GM21723 (cell line): Measurements from ENCODE around the gene HACL1.

ENCODE experiments used
- ATAC-seq: cut with Tn5 transposase; IDR thresholded peaks from one replicate; pipeline ENCODE4 v1.9.1; 2021; ENCODE audit warnings: mild to moderate bottlenecking, moderate library complexity; ENCODE audit not compliant: unreplicated experiment

The HACL1 gene

DNA sequence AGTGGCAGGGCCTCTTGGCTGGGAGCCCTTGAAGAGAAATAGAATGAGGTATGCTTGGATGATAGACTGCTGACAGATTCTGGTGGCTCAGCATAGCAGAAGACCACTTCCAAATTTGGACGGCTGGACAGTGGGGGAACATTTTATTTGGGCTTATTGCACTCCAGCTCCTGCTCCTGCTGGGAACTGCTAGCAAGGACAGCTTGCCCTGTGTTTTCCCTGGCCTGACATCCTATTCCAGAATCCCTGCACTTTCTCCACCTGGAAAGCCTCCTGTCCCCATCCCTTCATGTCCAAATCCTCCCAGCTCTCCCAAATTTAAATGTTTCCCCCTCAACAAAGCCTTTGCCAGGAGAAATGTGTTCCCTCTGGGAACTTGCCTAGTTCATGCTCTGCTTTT lies 70.0 kb downstream of the HACL1 start:
- no peak for ATAC-seq

DNA sequence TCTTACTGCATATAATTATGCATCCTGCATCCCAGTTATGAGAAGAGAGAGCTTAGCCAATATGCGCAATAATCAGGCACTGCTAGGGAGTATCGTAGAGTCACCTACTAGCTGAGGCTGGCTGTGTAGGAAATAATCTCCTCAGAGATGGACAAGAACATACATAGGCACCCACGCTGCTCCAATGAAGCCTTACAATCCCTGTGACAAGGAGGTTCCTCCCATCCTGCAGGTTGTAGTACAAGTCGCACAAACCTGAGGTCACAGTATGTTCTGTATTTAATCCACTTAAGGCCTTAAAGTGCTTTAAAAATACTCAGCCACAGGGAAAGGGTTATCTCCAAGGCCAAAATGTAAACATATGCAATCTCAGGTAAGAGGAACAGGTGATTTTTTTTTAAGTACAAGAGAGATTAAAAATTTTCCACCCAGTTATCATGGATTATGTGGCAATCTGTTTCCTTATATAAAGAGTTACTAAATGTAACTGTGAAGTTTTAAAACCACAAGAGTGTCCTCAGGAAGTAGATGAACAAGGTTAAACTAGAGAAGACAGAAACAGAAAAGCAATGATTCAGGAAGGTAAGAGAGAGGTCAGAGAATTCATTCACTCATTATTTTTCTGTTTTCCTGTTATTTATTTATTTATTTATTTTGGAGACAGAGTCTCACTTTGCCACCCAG lies 72.4 kb downstream of the HACL1 start:
- no peak for ATAC-seq

DNA sequence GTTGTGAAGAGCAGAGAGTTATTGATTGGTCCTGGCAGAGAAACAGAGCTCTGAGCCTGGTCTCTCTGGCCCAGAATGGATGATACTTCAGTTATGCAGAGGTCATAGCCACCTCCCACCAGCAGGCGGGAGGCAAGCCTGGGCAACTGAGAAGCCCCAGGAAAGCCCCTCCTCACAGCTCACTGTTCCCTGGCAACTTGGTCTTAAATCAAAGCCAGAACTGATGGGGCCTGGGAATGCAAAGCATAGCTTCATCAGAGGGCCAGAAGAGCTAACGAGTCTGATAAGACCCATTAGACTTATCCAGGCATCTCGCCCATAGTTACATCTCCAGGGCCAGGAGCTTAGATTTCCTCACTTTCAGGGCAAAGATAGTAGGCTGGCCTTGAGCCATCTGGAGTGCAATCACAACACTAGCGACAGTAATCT lies 74.3 kb downstream of the HACL1 start:
- no peak for ATAC-seq

DNA sequence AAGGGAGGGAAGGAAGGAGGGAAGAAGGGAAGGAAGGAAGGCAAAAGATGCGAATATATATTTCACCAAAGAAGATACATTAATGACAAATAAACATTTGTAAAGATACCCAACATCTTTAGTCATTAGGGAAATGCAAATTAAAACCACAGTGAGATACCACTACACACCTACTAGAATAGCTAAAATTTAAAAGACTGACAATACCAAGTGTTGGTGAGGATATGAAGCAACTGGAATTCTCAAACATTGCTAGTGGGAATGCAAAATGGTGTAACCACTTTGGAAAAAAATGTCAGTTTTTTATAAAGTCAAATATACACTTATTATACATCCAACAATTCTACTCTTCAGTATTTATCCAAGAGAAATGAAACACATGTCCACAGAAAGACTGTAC lies 75.6 kb downstream of the HACL1 start:
- ATAC-seq: no peak

DNA sequence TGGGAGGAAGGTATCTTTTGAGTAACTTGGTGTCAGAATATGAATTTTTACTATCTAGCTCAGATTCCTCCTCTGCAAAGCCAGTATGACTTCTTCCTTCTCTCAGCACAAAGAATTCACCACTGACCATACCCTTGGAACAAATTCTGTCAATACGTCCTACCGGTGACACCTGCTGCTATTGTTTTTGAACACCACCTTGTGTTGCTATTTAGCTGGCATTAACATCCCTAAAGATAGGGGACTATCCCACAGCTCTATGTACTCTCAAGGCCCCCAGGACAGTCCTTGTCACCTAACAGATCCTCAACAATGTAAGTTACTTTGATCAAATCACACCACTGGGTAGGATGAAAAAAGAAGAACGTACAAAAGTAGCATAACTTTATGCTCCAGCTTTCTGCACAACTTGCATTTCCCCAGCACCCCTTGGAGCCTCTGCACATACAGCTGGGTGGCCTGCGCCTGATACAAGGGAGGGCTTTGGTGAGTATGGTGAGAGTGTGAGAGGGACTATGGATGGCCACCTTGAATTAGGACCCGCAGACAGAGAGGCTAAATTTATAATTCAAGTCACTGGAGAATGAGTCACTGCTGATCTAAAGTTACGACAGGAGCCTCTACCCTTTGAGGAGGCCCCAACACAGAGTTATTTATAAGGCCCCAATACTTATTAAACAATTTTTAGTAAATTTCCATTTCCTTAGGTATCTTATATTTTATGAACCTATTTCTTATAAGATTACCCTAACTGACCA lies 77.5 kb downstream of the HACL1 start:
- no peak for ATAC-seq

DNA sequence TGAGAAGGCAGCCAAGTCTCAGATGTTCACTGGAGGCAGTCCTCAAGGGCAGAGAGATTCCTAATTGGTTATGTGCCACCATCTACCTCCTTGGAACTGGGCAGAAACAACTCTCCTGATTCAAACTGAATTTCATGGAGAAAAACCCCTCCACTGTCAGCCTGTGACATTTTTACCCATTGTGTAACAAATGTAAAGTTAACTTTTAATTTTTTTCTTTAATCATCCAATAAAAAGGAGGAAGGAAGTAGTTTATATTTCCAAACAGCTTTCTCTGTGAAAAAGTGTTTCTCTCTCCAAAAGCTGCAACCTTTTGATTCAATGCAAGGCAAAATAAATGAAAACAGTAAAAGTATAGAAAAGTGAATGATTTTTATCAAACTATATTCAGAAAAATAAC lies 79.4 kb downstream of the HACL1 start:
- no peak for ATAC-seq

DNA sequence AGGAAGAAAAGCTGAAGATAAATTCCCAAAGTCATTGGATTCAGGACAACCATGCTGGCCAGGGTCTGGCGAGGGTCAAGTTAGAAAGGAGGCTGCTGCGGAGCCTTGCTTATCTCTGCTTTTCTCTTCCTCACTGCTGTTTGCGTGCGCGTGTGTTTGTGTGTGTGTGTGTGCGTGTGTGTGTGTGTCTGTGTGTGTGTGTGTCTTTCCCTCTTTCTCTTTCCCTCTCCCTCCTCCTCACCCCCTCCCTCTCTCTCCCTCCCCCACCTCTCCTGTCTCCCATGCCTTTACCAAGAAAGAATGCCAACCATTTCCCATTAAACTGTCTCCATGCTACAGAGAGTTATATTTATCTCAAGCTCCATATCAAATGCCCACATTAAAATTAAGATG lies 79.8 kb downstream of the HACL1 start, which contains the start of gene COLQ:
Gene COLQ (minus strand): TSS at position 134 of the 393 bp plus-strand sequence. CDS start 81 bp downstream, at position 53.
- no peak for ATAC-seq

DNA sequence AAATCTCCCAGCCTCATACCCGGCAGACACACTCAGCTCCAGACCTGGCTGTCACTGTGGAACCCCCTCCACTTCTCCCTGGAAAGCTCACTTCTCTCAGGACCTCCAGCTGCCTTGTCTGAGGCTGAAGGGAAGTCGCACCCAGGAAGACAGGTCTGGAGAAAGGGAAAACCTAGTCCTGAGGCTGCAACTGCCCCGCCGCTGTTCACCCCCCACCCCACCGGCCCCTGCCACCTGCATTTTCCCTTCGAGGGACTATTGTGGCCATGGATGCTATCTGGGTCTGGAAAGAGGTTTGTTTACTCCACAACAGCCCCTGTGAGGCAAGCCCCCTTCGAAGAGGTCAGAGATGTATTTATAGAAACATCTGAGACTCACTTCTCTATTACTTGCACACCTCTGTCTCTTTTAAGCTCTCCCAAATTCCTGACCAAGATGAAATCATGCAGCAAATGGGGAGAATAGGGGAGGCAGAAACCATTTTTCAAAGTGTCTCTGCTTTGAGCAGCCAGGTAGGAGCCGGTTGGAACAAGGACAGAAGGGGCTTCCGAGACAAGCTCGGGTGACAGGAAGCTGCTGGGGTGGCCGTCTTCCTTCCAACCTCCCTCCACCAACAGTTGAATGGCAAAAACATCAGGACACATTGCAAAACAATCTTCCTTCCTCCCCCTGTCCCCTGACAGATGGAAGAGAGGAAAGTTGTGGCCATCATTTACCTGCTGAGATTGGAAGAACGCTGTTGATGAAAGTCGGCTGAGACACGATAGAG lies 80.4 kb downstream of the HACL1 start:
- no peak for ATAC-seq

DNA sequence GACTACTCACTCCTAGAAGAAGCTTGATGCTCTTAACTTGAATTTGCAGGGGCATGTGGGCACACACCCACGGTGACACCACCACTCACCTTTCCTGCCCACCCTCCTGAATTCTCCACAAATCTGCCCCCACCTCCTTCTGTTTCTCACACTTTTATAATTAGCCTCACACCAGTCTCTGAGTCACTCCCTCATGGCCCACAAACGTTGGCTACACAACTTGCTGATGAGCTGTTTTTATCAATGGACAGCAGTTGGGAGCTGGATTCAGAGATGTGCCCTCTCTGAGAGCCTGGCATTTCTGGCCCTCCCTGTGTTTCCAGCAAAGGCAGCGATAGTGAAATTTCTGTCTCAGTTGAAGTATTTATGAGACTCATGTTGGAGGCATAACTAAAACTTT lies 81.2 kb downstream of the HACL1 start:
- no peak for ATAC-seq

DNA sequence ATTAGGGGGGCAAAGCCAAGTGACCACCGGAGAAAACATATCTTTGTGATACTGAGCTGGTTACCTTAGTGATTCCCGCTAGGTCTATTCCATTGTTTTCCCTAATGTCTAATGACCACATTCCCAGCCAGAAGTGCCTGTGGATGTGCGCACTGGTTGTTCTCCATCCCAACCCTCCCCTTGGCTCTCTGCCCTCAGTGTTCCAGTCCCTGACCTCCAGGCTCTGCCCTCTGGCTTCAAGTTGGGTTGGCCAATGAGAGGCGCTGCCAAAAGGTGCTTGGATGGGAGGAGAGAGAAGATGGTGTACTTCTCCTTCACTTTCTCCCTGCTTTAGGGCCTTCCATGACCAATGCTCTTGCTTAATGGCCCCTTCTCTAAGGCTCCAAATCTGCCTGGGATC lies 82.3 kb downstream of the HACL1 start:
- no peak for ATAC-seq

DNA sequence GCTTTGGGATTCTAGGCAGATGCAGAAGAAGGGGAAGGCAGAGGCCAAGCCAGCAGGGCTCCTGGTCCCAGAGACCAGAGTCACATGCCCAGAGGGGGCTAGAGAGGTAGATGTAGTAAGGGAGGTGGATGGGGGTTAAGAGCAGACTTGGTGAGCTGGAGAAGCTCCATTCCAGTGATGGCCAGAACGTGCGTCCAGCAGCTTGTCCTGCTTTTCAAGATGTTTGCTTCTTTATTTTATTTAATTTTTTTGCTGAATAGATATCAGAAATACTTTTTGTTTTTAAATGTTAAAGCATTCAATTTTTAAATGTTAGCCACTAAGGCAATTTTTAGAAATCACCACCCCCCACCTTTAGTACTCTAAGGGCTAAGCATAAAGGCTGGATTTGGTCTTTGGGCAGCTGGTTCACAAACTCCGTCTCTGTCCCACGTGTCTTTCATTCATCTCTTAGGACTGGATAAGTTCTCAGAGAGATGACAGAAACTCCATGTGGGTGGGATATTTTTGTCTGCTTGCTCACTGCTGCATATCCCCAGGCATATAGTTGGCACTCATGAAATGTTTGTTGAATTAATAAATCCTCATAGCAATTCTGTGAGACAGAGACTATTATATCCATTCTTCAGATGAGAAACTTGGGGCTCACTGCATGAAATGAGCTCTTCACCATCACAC lies 86.6 kb downstream of the HACL1 start:
- no peak for ATAC-seq

DNA sequence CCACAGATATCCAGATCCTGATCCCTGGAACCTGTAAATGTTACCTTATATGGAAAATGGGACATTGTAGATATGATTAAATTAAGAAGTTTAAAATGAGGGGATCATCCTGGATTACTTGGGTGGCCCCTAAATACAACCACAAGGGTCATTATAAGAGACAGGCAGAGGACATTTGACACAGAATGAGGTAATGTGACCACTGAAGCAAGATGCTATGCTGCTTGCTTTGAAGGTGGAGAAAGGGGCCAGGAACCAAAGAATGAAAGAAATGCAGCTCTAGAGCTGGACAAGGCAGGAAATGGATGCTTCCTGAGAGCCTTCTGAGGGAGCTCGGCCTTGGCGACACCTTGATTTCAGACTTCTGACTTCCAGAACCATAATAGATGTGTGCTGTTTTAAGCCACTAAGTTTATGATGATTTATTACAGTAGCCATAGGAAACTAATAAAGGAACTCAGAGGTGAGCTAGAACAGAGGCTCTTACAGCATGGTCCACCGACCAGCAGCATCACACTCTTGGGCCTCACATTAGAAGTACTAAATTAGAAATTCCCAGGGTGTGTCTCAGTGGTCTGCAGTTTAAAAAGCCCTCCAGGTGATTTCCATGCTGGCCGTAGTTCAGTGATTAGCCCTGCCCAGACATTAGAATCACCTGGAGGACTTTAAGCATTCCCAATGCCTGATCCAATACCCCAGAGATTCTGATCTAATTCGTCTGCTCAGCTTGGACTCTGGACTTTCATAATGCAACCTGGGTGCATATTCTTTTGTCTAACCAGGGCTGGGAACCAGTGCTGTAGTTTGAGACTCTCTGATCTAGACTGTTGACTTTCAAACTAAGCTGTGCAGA lies 87.3 kb downstream of the HACL1 start:
- no peak for ATAC-seq

DNA sequence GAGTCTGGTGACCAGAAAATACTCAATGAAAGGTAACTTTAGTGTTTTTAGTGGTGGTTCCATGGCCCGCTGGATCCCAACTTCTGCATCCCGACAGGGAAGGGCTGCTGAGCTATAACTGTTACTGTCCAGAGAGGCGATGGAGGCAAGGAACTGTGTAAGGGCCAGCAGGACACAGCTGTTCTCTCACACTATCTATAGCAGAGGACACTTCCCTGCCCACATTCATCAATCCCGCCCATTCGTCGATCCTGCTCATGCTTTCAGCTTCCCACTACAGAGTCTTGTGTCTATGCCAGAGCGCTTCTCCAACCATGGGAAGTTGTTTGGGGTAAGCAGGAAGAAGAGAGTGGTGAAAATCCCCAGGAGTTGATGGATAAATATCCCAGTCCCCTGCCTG lies 88.3 kb downstream of the HACL1 start:
- ATAC-seq: no peak

DNA sequence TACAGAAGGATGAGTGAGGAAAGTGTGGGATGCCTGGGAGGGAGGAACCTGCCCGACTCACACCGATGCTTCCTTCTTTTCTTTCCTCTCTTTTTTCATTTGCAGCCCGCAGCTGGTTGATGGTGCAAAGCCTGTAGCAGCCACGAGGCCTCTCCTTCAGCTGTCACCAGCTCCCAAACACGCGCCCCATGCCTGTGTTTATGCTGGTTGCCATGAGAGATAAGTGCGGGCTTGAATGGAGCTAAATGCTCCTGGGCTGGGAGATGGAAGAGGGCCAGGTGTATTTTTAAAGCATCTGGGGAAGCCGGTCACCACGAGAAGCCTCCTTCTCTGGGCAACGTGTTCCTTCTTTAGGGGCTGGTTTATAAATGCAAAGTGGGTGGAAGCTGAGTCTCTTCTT lies 89.2 kb downstream of the HACL1 start:
- ATAC-seq: no peak

DNA sequence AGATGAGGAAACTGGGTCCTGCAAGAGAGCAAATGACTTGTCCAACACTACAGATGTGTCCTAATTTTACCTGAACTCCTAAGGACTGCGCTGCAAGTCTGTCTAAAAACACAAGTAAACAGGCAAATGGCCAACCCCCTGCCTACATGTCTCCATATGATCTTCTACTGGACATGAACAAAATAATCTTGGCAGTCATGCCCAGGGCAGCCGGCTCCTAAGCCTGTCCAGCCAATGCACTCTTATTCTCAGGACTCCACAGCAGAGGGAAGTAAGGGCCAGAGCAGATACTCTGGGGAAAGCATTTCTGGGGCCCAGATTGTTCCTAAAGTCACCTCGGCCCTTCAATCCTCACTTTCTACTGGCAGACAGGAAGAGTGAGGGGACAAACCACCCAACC lies 90.2 kb downstream of the HACL1 start:
- no peak for ATAC-seq
